HEK293 (cell line): ENCODE measurements around the gene MUC7.

ENCODE experiments used
- ZNF133 ChIP-seq: fragments of 450-650 bp; formaldehyde crosslinking; IDR thresholded peaks from 2 replicates; pipeline ENCODE4 v1.5.1; 2016; ENCODE audit warnings: missing biosample characterization, missing genetic modification characterization
- ZNF354C ChIP-seq: fragments of 450-650 bp; formaldehyde crosslinking; IDR thresholded peaks from 2 replicates; pipeline ENCODE4 v1.5.1; 2016; ENCODE audit warnings: missing biosample characterization, missing genetic modification characterization, low read depth, borderline replicate concordance

GRCh38 chr4:70531981-70532380 lies 60.0 kb downstream of the MUC7 start:
- no peak for TF ChIP-seq ZNF133 (tag by site-specific recombination)
- no peak for TF ChIP-seq ZNF354C (tag by site-specific recombination)
